Measurements from ENCODE around the gene COL23A1. TPM values are rescaled to one million over a fixed set of nuclear protein-coding genes. Genes with fewer than 3 reads are reported as not detected.
A peak's percentile ranks its signal among the peaks of the same experiment; 100 is the strongest.

COL23A1 gene
- total RNA-seq, 1 experiment from 2014 or later, result 15.0 TPM

DNA sequence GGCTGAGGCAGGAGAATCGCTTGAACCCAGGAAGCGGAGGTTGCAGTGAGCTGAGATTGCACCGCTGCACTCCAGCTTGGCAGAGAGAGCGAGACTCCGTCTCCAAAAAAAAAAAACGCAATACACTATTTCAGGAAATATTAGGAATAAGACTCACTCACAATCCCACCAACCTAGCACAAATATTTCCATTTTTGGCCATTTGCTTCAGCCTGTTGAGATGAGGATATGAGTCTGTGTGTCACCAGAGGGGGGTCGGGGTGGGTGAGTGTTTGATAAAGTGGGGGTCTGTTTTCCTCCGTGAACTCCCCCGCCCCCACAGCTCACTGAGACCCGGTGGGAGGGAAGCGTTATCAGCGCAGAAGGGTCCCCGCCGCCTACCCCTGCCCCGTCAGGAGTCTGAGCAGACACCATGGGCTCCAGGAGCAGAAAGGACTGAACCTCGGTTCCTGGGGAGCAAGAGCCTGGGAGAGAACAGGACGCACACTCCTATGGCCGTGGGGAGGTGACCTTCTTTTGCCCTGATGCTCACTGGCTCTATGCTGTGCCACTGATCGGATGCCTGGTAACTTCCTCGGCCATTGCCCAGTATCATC lies 203.8 kb downstream of the COL23A1 start (continued):
- TF ChIP-seq, protein P1, sequence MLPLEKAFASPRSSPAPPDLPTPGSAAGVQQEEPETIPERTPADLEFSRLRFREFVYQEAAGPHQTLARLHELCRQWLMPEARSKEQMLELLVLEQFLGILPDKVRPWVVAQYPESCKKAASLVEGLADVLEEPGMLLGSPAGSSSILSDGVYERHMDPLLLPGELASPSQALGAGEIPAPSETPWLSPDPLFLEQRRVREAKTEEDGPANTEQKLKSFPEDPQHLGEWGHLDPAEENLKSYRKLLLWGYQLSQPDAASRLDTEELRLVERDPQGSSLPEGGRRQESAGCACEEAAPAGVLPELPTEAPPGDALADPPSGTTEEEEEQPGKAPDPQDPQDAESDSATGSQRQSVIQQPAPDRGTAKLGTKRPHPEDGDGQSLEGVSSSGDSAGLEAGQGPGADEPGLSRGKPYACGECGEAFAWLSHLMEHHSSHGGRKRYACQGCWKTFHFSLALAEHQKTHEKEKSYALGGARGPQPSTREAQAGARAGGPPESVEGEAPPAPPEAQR (CRISPR knock-in tag; IDR thresholded peaks at IDR 0.05), result no peak
- no peak for TF ChIP-seq NFYB (CRISPR knock-in tag; conservative IDR thresholded peaks at IDR 0.05; ENCODE audit: low read depth)
- TF ChIP-seq ATF1 (CRISPR knock-in tag; IDR thresholded peaks at IDR 0.05), result no peak

DNA sequence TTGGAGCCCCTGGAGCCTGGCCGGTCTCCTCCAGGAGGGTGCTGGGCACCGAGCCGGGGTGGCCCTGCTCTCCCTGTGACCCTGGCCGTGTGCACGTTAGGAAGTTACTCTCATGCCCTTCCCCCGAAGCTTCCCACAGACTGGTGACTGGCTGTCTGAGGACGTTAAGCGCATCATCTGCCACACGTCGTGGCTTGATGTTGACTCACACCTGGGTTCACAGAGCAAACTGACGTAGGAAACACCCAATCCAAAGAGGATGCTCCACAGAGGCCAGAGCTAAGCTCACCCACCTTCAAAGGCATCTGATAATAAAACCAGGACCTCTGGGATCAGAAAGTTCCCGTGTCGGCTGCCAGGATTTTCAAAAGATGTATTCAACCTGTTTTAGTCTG lies 204.7 kb downstream of the COL23A1 start:
- Mint-ChIP-seq H3K4me3 (no peak overlapping the region), H3K27ac (no peak overlapping the region), H3K36me3 (no peaks in the 10 kb centered on the region), H3K9me3 (no peaks in the 10 kb centered on the region), H3K4me1 (peaks cover 43% of the 10 kb centered on the region), H3K27me3 (ENCODE audit: low read depth) (no peaks in the 10 kb centered on the region)
- TF ChIP-seq ZNF671 (CRISPR knock-in tag; IDR thresholded peaks at IDR 0.05), result no peak
- no peak for TF ChIP-seq ZNF416 (CRISPR knock-in tag; IDR thresholded peaks at IDR 0.05)
- TF ChIP-seq, protein P2, sequence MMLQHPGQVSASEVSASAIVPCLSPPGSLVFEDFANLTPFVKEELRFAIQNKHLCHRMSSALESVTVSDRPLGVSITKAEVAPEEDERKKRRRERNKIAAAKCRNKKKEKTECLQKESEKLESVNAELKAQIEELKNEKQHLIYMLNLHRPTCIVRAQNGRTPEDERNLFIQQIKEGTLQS (CRISPR knock-in tag; conservative IDR thresholded peaks at IDR 0.05), result no peak
- no peak for TF ChIP-seq RORB (CRISPR knock-in tag; IDR thresholded peaks at IDR 0.05)
- ChIA-PET POLR2A (no interaction called here), CTCF (interaction anchor here (0.8 to 1.7 kb wide), 3 partner anchors 13 to 101 kb away, joined by 3 to 5 read pairs (median 5); no protein-coding TSS in a partner anchor)
- DNase-seq (ENCODE audit: low spot score) (peak; percentile 10), ATAC-seq (no peak)

DNA sequence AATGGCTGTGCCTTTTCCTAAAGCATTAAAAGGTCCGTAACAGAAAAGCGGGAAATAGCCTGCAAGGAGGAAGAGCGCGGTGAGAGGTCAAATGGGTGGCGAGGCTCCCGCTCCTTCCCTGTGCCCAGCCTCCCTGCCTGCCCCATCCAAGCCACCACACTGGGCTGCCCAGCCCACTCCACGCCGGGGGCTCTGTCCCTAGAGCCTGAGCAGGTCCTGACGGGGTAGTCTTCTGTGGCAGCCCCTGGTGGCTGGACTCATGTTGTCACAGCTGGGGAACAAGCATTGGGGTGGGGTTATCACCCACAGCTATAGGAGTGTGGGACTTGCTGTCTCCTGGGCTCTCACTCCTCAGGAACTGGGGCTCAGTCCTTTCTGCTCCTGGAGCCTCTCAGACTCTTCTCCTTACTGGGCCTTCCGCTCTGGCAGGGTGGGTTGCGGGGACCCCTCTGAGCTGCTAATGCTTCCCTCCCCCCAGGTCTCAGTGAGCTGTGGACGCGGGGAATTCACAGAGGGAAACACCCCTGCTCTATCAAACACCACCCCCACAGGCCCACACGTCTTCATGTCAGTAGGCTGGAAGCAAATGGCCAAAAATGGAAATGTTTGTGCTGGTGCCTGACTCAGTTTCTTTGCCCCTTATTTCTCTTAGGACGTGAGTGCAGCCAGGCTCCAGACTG lies 205.2 kb downstream of the COL23A1 start:
- Mint-ChIP-seq H3K4me1 (peaks cover 43% of the 10 kb centered on the region), H3K27me3 (ENCODE audit: low read depth) (no peaks in the 10 kb centered on the region), H3K9me3 (no peaks in the 10 kb centered on the region), H3K27ac (no peak overlapping the region), H3K36me3 (no peaks in the 10 kb centered on the region), H3K4me3 (no peak overlapping the region)
- TF ChIP-seq, protein P3, sequence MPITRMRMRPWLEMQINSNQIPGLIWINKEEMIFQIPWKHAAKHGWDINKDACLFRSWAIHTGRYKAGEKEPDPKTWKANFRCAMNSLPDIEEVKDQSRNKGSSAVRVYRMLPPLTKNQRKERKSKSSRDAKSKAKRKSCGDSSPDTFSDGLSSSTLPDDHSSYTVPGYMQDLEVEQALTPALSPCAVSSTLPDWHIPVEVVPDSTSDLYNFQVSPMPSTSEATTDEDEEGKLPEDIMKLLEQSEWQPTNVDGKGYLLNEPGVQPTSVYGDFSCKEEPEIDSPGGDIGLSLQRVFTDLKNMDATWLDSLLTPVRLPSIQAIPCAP (CRISPR knock-in tag; IDR thresholded peaks at IDR 0.05), result no peak
- ChIA-PET CTCF (interaction anchor here (0.8 to 1.7 kb wide), 3 partner anchors 12 to 101 kb away, joined by 3 to 5 read pairs (median 5); no protein-coding TSS in a partner anchor), POLR2A (no interaction called here)
- DNase-seq (ENCODE audit: low spot score), result peak; percentile 8
- peak; percentile 12; the same call in 1 of the 2 replicates for ATAC-seq

DNA sequence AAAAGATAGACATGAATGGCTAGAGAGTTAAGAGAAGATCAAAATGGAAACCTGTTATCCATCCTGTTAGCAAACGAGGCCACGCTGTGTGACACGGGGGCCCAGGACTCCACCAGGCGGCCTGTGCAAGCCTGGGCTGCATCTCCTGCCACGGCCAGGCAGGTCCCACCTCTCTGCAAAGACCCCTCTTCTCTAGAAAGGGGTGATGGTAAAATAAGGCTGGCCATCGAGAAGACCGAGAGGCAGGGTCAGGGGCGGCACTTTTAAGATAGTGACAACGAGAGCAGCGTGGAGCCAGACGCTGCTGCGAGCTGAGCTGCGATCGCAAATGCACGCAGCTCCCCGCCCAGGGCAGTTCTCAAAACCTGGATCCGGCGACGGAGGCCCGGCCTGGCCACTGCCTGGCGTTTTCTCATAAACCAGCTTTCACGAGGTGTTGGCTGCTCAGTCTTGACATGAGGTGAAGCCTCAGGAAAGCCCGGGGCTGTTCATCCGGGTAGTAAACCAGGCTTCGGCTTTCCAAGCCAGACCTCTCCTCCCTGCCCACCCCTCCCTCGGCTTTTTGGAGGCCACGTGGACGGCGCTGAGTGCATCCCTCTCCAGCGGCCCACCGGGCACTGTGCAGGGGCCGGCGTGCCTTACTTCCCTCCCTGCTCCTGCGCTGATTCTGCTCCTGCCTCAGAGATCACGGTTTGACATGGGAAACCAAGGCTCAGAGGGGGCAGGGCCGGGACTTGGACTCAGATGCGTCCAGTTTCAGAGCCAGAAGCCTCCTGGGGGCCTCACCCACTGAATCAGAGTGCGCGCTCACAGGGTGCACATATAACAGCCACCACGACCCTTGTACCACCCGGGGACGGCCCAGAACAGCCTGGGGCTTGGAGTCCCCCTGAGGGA lies 206.0 kb downstream of the COL23A1 start:
- peak; percentile 11; the same call in 1 of the 2 replicates for ATAC-seq
- no peak overlapping the region for H3K4me3 Mint-ChIP-seq
- DNase-seq (ENCODE audit: low spot score), result peak; percentile 40
- CTCF ChIA-PET, result interaction anchor here (0.8 to 1.8 kb wide), 4 partner anchors 11 to 206 kb away, joined by 3 to 8 read pairs (median 5); partner anchors contain the start of gene COL23A1
- POLR2A ChIA-PET, result no interaction called here
- H3K36me3 Mint-ChIP-seq, result no peaks in the 10 kb centered on the region
- H3K27me3 Mint-ChIP-seq (ENCODE audit: low read depth), result no peaks in the 10 kb centered on the region
- H3K9me3 Mint-ChIP-seq, result no peaks in the 10 kb centered on the region
- no peak overlapping the region for H3K27ac Mint-ChIP-seq
- H3K4me1 Mint-ChIP-seq, result peaks cover 43% of the 10 kb centered on the region
- TF ChIP-seq, protein P4, sequence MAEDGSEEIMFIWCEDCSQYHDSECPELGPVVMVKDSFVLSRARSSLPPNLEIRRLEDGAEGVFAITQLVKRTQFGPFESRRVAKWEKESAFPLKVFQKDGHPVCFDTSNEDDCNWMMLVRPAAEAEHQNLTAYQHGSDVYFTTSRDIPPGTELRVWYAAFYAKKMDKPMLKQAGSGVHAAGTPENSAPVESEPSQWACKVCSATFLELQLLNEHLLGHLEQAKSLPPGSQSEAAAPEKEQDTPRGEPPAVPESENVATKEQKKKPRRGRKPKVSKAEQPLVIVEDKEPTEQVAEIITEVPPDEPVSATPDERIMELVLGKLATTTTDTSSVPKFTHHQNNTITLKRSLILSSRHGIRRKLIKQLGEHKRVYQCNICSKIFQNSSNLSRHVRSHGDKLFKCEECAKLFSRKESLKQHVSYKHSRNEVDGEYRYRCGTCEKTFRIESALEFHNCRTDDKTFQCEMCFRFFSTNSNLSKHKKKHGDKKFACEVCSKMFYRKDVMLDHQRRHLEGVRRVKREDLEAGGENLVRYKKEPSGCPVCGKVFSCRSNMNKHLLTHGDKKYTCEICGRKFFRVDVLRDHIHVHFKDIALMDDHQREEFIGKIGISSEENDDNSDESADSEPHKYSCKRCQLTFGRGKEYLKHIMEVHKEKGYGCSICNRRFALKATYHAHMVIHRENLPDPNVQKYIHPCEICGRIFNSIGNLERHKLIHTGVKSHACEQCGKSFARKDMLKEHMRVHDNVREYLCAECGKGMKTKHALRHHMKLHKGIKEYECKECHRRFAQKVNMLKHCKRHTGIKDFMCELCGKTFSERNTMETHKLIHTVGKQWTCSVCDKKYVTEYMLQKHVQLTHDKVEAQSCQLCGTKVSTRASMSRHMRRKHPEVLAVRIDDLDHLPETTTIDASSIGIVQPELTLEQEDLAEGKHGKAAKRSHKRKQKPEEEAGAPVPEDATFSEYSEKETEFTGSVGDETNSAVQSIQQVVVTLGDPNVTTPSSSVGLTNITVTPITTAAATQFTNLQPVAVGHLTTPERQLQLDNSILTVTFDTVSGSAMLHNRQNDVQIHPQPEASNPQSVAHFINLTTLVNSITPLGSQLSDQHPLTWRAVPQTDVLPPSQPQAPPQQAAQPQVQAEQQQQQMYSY (CRISPR knock-in tag; IDR thresholded peaks at IDR 0.05), result peak; percentile 96
- TF ChIP-seq, protein P5, sequence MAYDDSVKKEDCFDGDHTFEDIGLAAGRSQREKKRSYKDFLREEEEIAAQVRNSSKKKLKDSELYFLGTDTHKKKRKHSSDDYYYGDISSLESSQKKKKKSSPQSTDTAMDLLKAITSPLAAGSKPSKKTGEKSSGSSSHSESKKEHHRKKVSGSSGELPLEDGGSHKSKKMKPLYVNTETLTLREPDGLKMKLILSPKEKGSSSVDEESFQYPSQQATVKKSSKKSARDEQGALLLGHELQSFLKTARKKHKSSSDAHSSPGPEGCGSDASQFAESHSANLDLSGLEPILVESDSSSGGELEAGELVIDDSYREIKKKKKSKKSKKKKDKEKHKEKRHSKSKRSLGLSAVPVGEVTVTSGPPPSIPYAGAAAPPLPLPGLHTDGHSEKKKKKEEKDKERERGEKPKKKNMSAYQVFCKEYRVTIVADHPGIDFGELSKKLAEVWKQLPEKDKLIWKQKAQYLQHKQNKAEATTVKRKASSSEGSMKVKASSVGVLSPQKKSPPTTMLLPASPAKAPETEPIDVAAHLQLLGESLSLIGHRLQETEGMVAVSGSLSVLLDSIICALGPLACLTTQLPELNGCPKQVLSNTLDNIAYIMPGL (CRISPR knock-in tag; IDR thresholded peaks at IDR 0.05), result no peak
- TF ChIP-seq, protein P6, sequence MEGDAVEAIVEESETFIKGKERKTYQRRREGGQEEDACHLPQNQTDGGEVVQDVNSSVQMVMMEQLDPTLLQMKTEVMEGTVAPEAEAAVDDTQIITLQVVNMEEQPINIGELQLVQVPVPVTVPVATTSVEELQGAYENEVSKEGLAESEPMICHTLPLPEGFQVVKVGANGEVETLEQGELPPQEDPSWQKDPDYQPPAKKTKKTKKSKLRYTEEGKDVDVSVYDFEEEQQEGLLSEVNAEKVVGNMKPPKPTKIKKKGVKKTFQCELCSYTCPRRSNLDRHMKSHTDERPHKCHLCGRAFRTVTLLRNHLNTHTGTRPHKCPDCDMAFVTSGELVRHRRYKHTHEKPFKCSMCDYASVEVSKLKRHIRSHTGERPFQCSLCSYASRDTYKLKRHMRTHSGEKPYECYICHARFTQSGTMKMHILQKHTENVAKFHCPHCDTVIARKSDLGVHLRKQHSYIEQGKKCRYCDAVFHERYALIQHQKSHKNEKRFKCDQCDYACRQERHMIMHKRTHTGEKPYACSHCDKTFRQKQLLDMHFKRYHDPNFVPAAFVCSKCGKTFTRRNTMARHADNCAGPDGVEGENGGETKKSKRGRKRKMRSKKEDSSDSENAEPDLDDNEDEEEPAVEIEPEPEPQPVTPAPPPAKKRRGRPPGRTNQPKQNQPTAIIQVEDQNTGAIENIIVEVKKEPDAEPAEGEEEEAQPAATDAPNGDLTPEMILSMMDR (IDR thresholded peaks at IDR 0.05), result no peak
- TF ChIP-seq, protein P1 (CRISPR knock-in tag; IDR thresholded peaks at IDR 0.05), result no peak
